Left lung (tissue), 10 donors: ENCODE measurements around the gene VPS37C. TPM values are rescaled to one million over a fixed set of nuclear protein-coding genes. Genes with fewer than 3 reads are reported as not detected.
A peak's percentile ranks its signal among the peaks of the same experiment; 100 is the strongest.

Source experiments
- ATAC-seq: fragments of 200-7000 bp; cut with Tn5 transposase; one replicate; pipeline ENCODE4 v1.9.1; 2020; ENCODE audit warnings: moderate library complexity
- DNase-seq, 4 donors: peaks; one replicate each; pipeline ENCODE4 v3.0.0-alpha.2; 2013 to 2020
- H3K27ac ChIP-seq, 2 donors: fragments of 200-600 bp; sonication (generic) in 1 of 2; one replicate each; pipeline versions ENCODE4 v1.5.0 to v1.8.0; 2020 to 2021
- H3K27me3 ChIP-seq, 2 donors: fragments of 200-600 bp; sonication (generic) in 1 of 2; one replicate each; pipeline versions ENCODE4 v1.5.0 to v1.8.0; 2020 to 2021
- H3K36me3 ChIP-seq, 2 donors: fragments of 200-600 bp; sonication (generic) in 1 of 2; one replicate each; pipeline versions ENCODE4 v1.5.0 to v1.8.0; 2020 to 2021
- H3K4me1 ChIP-seq, 2 donors: fragments of 200-600 bp; one replicate each; pipeline ENCODE4 v1.8.0; 2021
- H3K4me3 ChIP-seq, 2 donors: fragments of 200-600 bp; sonication (generic) in 1 of 2; one replicate each; pipeline versions ENCODE4 v1.5.0 to v1.8.0; 2020 to 2021; ENCODE audit warnings: mild to moderate bottlenecking in 1 of 2
- H3K9me3 ChIP-seq, 2 donors: fragments of 200-600 bp; sonication (generic) in 1 of 2; one replicate each; pipeline versions ENCODE4 v1.5.0 to v1.8.0; 2020 to 2021
- CTCF ChIP-seq, 2 donors: fragments of 200-600 bp; sonication (generic) in 1 of 2; IDR thresholded peaks; one replicate each; pipeline versions ENCODE4 v1.5.0 to v1.8.0; 2021; ENCODE audit warnings: antibody characterized with exemption in 2 of 2
- intact Hi-C, 2 donors: fragments of 100-400 bp; cut with DNase I; formaldehyde crosslinking; loops; one replicate each; pipeline versions ENCODE4 v1.11.2 to v1.14.2; 2022
- polyA plus RNA-seq, 6 donors: library from polyadenylated mRNA; unstranded; fragments of 120-200 nt; gene quantifications; one replicate each; pipeline ENCODE4 v1.2.1, GENCODE V29; 2013; ENCODE audit not compliant: insufficient read length in 6 of 6
- total RNA-seq, 2 donors: library from RNA; stranded (reverse); fragmentation: NEBNext Ultra II Directional; extraction: Animal tissue kit (Norgen Biotek cat#: 25700); gene quantifications; one replicate each; pipeline ENCODE4 v1.2.1, GENCODE V29; 2021
- donor health status: DM: no; HTN: yes; CAD: no.
- donor health status: DM: no; HTN: no; CAD: no.

Gene VPS37C
- total and polyA plus RNA-seq, 8 donors: 14.7 to 30.8 (median 17.7) TPM

DNA sequence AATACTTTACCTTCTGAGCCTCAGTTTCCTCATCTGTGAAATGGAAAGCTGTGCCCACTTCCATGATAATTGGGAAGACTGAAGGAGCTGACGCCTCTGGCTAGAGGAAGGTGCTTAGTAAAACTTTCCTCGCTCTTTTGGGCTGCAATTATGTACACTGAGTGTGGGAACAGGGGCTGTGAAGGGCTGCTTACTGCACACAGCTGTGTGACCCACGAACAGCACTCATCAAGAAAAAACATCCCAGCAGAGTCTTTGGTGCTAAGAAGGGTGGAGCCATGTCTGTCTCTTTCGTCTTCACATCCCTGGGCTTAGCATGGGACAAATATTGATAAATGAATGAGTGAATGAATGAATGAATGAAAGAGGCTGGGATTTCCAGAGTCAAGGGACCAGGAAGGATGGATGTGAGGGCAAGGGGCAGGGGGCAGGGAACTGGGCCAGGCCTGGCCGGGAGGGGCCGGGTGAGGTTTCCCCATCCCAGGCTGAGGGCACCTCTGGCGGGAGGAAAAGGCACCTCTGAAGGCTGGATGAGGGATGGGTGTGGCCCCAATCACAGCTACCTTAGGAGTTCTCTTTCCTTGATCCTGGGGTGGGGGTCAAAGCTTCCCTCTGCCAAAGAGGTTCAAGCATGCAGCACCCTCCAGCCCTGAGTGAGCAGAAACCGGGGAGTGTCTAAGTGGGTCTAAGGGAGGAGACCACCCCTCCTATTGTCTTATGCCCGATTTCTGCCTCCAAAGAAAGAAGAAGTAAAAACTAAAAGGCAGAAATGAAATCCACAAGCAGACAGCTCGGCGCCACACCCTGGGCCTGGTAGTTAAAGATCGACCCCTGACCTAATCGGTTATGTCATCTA, 68.1 kb downstream of the VPS37C start:
- Histone ChIP-seq H3K36me3 (no peaks in the 10 kb centered on the region), H3K9me3 (no peaks in the 10 kb centered on the region), H3K4me3 (no peak overlapping the region), H3K27ac (no peak overlapping the region), H3K4me1 (peaks cover 0 to 8% of the 10 kb centered on the region in 2 donors), H3K27me3 (no peaks in the 10 kb centered on the region)
- intact Hi-C loops: no loop called here
- no peak for TF ChIP-seq CTCF (IDR thresholded peaks at IDR 0.05)
- ATAC-seq: peak; percentile 34
- DNase-seq: no peak

GRCh38 chr11:61092280-61092766, 68.9 kb downstream of the VPS37C start:
- Histone ChIP-seq H3K4me3 (no peak overlapping the region), H3K4me1 (peaks cover 0 to 8% of the 10 kb centered on the region in 2 donors), H3K9me3 (no peaks in the 10 kb centered on the region), H3K27ac (no peak overlapping the region), H3K36me3 (no peaks in the 10 kb centered on the region), H3K27me3 (no peaks in the 10 kb centered on the region)
- DNase-seq (peak in 2 of 4 donors; percentile 10 to 59), ATAC-seq (peak; percentile 52)
- TF ChIP-seq CTCF (IDR thresholded peaks at IDR 0.05): no peak
- intact Hi-C loops: no loop called here

- H3K27me3 ChIP-seq: no peaks in the 10 kb centered on the region
- H3K36me3 ChIP-seq: no peaks in the 10 kb centered on the region
- peaks cover 0 to 8% of the 10 kb centered on the region in 2 donors for H3K4me1 ChIP-seq
- no peak for TF ChIP-seq CTCF (IDR thresholded peaks at IDR 0.05)
- peak in 1 of 4 donors; percentile 54 for DNase-seq
- ATAC-seq: peak; percentile 56
- intact Hi-C loops: no loop called here
- no peaks in the 10 kb centered on the region for H3K9me3 ChIP-seq
- no peak overlapping the region for H3K27ac ChIP-seq
- H3K4me3 ChIP-seq: no peak overlapping the region
Measured at GRCh38 chr11:61091373-61092279, 69.6 kb downstream of the VPS37C start.

DNA sequence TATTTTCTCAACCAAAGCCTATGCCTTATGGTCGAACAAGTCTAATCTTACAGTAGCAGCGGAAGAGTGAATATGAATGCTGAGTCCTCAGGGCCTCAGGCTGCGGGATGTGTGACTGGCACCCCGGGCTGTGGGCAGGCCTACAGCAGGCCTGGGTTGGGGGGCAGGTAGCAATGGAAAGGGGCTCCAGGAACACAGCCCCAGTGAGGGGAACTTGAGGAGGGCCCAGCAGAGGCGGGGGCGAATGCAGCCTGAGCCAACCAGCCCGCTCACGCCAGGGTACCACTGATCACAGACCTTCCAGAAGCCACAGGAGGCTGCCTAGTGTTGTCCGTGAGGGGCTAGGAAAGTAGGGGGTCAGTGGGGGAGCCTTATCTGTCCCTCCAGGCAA, 70.2 kb downstream of the VPS37C start:
- no peaks in the 10 kb centered on the region for H3K36me3 ChIP-seq
- no peak for TF ChIP-seq CTCF (IDR thresholded peaks at IDR 0.05)
- ATAC-seq (no peak), DNase-seq (peak in 1 of 4 donors; percentile 51)
- H3K27me3 ChIP-seq: no peaks in the 10 kb centered on the region
- H3K4me1 ChIP-seq: peaks cover 0 to 8% of the 10 kb centered on the region in 2 donors
- H3K4me3 ChIP-seq: no peak overlapping the region
- intact Hi-C loops: no loop called here
- H3K9me3 ChIP-seq: no peaks in the 10 kb centered on the region
- H3K27ac ChIP-seq: no peak overlapping the region

- no peak overlapping the region for H3K4me3 ChIP-seq
- ATAC-seq: no peak
- peak in 1 of 4 donors; percentile 57 for DNase-seq
- H3K27me3 ChIP-seq: no peaks in the 10 kb centered on the region
- H3K27ac ChIP-seq: no peak overlapping the region
- no peak for TF ChIP-seq CTCF (IDR thresholded peaks at IDR 0.05)
- no peaks in the 10 kb centered on the region for H3K36me3 ChIP-seq
- H3K9me3 ChIP-seq: no peaks in the 10 kb centered on the region
- peaks cover 0 to 8% of the 10 kb centered on the region in 2 donors for H3K4me1 ChIP-seq
- intact Hi-C loops: no loop called here
Measured at GRCh38 chr11:61090521-61090920, 70.7 kb downstream of the VPS37C start.
